HL-60 (cell line): ENCODE data around the gene WSB2.

Experiments
- DNase-seq, 2 experiments: peaks; one replicate each; pipeline ENCODE4 v3.0.0-alpha.2; 2010 to 2020; ENCODE audit warnings: low read depth in 1 of 2, low spot score in 1 of 2
- H3K27ac ChIP-seq: fragments of 250-450 bp; sonication (Bioruptor Pico); replicated peaks from 2 replicates; pipeline ENCODE4 v1.5.1; 2020; ENCODE audit warnings: mild to moderate bottlenecking, moderate library complexity
- H3K27me3 ChIP-seq: fragments of 250-450 bp; sonication (Bioruptor Pico); 2 replicates; pipeline ENCODE4 v1.5.1; 2021; ENCODE audit warnings: mild to moderate bottlenecking, moderate library complexity; ENCODE audit not compliant: insufficient read depth, poor library complexity, severe bottlenecking
- H3K4me3 ChIP-seq: replicated peaks from 2 replicates; pipeline ENCODE4 v1.5.1; 2011; ENCODE audit warnings: mild to moderate bottlenecking, control low read depth, low read length; ENCODE audit not compliant: insufficient read depth
- CTCF ChIP-seq: IDR thresholded peaks from one replicate; pipeline ENCODE4 v1.5.1; 2011; ENCODE audit warnings: low read length, control low read depth, inconsistent platforms; ENCODE audit not compliant: insufficient read depth
- GABPA ChIP-seq: IDR thresholded peaks from 2 replicates; pipeline ENCODE4 v1.6.1; 2012; ENCODE audit warnings: low read depth
- POLR2AphosphoS5 ChIP-seq: IDR thresholded peaks from 2 replicates; pipeline ENCODE4 v1.6.1; 2012; ENCODE audit warnings: low read depth
- REST ChIP-seq: IDR thresholded peaks from 2 replicates; pipeline ENCODE4 v1.6.1; 2012; ENCODE audit warnings: low read depth; ENCODE audit not compliant: insufficient replicate concordance
- SPI1 ChIP-seq: IDR thresholded peaks from 2 replicates; pipeline ENCODE4 v1.6.1; 2012; ENCODE audit warnings: low read depth, mild to moderate bottlenecking, borderline replicate concordance

The WSB2 gene

GRCh38 chr12:118063576-118064391, 2.8 kb upstream of the WSB2 start:
- no peak overlapping the region for H3K27ac ChIP-seq
- H3K4me3 ChIP-seq, result no peak overlapping the region
- no peak for DNase-seq
- peaks cover 19% of the 10 kb centered on the region for H3K27me3 ChIP-seq
- TF ChIP-seq CTCF, result no peak
- TF ChIP-seq POLR2AphosphoS5, result no peak
- no peak for TF ChIP-seq SPI1
- TF ChIP-seq REST, result no peak
- TF ChIP-seq GABPA, result no peak

- DNase-seq, result no peak
- Histone ChIP-seq H3K4me3 (peak overlapping the region; percentile 62), H3K27ac (no peak overlapping the region), H3K27me3 (peaks cover 19% of the 10 kb centered on the region)
- TF ChIP-seq CTCF (no peak), GABPA (no peak)
These were observed 1.2 kb upstream of the WSB2 start for GRCh38 chr12:118061873-118062843.

GRCh38 chr12:118060301-118061010, 523 bp downstream of the WSB2 start:
- Histone ChIP-seq H3K4me3 (peak overlapping the region; percentile 62), H3K27me3 (peaks cover 19% of the 10 kb centered on the region), H3K27ac (no peak overlapping the region)
- DNase-seq, result no peak
- TF ChIP-seq REST (no peak), CTCF (no peak), GABPA (no peak), SPI1 (no peak), POLR2AphosphoS5 (no peak)
